PC-3 (cell line): Measurements from ENCODE around the gene SYNE1.

Source experiments
- EZH2 ChIP-seq: fragments of 300-600 bp; sonication (generic); IDR thresholded peaks from one replicate; pipeline ENCODE4 v1.6.1; 2017; ENCODE audit warnings: antibody characterized with exemption, mild to moderate bottlenecking, low read length; ENCODE audit not compliant: unreplicated experiment
- EZH2phosphoT487 ChIP-seq: fragments of 300-600 bp; sonication (generic); IDR thresholded peaks from 2 replicates; pipeline ENCODE4 v1.6.1; 2018; ENCODE audit warnings: mild to moderate bottlenecking, antibody characterized with exemption, low read length, borderline replicate concordance
- TF ChIP-seq, protein P1 (sequence below): fragments of 300-600 bp; sonication (generic); conservative IDR thresholded peaks from 2 replicates; pipeline ENCODE4 v1.5.1; 2017; ENCODE audit warnings: antibody characterized with exemption, low read depth, mild to moderate bottlenecking, low read length

DNA sequence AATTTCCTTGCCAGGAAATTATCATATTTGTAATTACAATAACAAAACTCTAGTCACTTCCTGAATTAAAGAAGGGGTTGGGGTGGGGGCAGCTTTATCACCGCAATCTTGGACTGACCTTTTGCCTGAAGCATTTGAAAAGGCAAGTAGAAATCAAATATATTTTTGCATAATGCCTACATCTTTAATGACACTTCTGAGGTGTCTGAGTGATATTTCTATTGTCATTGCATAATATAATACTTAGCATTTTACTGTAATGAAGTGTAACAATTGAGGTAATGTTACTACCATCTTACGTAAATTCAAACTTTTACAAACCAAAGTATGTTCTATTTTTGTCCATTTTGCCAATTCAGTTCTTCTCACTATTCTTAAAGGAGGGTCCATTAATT lies 65.2 kb downstream of the SYNE1 start:
- TF ChIP-seq, protein P1, sequence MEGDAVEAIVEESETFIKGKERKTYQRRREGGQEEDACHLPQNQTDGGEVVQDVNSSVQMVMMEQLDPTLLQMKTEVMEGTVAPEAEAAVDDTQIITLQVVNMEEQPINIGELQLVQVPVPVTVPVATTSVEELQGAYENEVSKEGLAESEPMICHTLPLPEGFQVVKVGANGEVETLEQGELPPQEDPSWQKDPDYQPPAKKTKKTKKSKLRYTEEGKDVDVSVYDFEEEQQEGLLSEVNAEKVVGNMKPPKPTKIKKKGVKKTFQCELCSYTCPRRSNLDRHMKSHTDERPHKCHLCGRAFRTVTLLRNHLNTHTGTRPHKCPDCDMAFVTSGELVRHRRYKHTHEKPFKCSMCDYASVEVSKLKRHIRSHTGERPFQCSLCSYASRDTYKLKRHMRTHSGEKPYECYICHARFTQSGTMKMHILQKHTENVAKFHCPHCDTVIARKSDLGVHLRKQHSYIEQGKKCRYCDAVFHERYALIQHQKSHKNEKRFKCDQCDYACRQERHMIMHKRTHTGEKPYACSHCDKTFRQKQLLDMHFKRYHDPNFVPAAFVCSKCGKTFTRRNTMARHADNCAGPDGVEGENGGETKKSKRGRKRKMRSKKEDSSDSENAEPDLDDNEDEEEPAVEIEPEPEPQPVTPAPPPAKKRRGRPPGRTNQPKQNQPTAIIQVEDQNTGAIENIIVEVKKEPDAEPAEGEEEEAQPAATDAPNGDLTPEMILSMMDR: no peak
- no peak for TF ChIP-seq EZH2
- no peak for TF ChIP-seq EZH2phosphoT487
